Panc1 (cell line): ENCODE measurements around the gene MTO1. TPM values are rescaled to one million over a fixed set of nuclear protein-coding genes. Genes with fewer than 3 reads are reported as not detected.
"Not testable (repeated sequence)": the region's sequence is repeated elsewhere in the genome, so short reads cannot be mapped to it uniquely, and the experiment has no call there.

Experiments used
- ATAC-seq: fragments of 200-7000 bp; cut with Tn5 transposase; 2 replicates; pipeline ENCODE4 v1.9.1; 2020; ENCODE audit warnings: mild to moderate bottlenecking, moderate library complexity
- BruUV-seq: library from RNA; stranded (reverse); fragments of 400-500 nt; replicated peaks from 2 replicates; lab custom pipeline; 2021; lab: Mats Ljungman, UMichigan
- CTCF ChIA-PET: fragments of 300-600 bp; sonication (Branson Sonifier 250); formaldehyde crosslinking; loops from one replicate; lab custom pipeline; 2022; ENCODE audit warnings: antibody characterized with exemption; lab: Charles Lee
- POLR2A ChIA-PET: fragments of 300-600 bp; sonication (Branson Sonifier 250); formaldehyde crosslinking; loops from one replicate; lab custom pipeline; 2022; ENCODE audit warnings: antibody characterized with exemption; lab: Charles Lee
- DNase-seq: peaks from one replicate; pipeline ENCODE4 v3.0.0-alpha.2; 2010; ENCODE audit warnings: low read depth, low spot score
- H3K27ac ChIP-seq: 2 replicates; pipeline ENCODE4 v1.5.1; 2011; ENCODE audit warnings: mild to moderate bottlenecking, low read length, inconsistent platforms
- H3K27me3 ChIP-seq: fragments of 200-500 bp; sonication (Bioruptor generic); 2 replicates; pipeline ENCODE4 v1.6.0; 2014; ENCODE audit warnings: low read length, inconsistent platforms; ENCODE audit not compliant: control insufficient read depth, insufficient read depth
- H3K36me3 ChIP-seq: fragments of 200-500 bp; sonication (Bioruptor generic); 2 replicates; pipeline ENCODE4 v1.5.1; 2014; ENCODE audit warnings: inconsistent platforms, mild to moderate bottlenecking, low read length, moderate library complexity; ENCODE audit not compliant: control insufficient read depth, insufficient read depth
- H3K4me1 ChIP-seq: 2 replicates; pipeline ENCODE4 v1.5.1; 2011; ENCODE audit warnings: inconsistent platforms, mild to moderate bottlenecking, low read length, moderate library complexity; ENCODE audit not compliant: control insufficient read depth, insufficient read depth
- H3K4me3 ChIP-seq, 2 experiments: 2 replicates each; pipeline ENCODE4 v1.5.1; 2011 to 2012; ENCODE audit warnings: low read depth in 2 of 2, low read length in 2 of 2, mild to moderate bottlenecking in 2 of 2, inconsistent platforms in 1 of 2, moderate library complexity in 1 of 2
- H3K9me3 ChIP-seq: fragments of 200-500 bp; sonication (Bioruptor generic); 2 replicates; pipeline ENCODE4 v1.5.1; 2014; ENCODE audit warnings: low read depth, mild to moderate bottlenecking, inconsistent platforms, low read length, moderate library complexity; ENCODE audit not compliant: control insufficient read depth, insufficient read depth
- POLR2AphosphoS5 ChIP-seq: IDR thresholded peaks from 2 replicates; pipeline ENCODE4 v1.6.1; 2012; ENCODE audit warnings: mild to moderate bottlenecking, low read depth, low read length, moderate library complexity
- SIN3A ChIP-seq: IDR thresholded peaks from 2 replicates; pipeline ENCODE4 v1.6.1; 2012; ENCODE audit warnings: low read depth, mild to moderate bottlenecking, low read length, moderate library complexity, borderline replicate concordance; ENCODE audit not compliant: insufficient read depth
- TCF7L2 ChIP-seq: IDR thresholded peaks from 2 replicates; pipeline ENCODE4 v1.6.1; 2011; ENCODE audit warnings: mild to moderate bottlenecking, low read depth, low read length, inconsistent platforms
- in situ Hi-C: cut with HindIII; loops from 2 replicates; pipeline ENCODE4 v1.10.0; 2016; ENCODE audit warnings: low sequenced_read_pairs, low pct_unique_long_range_greater_than_20kb
- intact Hi-C: fragments of 100-400 bp; cut with micrococcal nuclease; formaldehyde crosslinking; loops from one replicate; pipeline ENCODE4 v1.10.0; 2022; ENCODE audit not compliant: unreplicated experiment
- total RNA-seq: library from RNA; stranded (reverse); gene quantifications from one replicate; pipeline ENCODE4 v1.2.1, GENCODE V29; 2021; ENCODE audit not compliant: unreplicated experiment
- TF ChIP-seq, protein P1 (sequence below), 2 experiments: IDR thresholded peaks; 2 replicates each; pipeline ENCODE4 v1.6.1; 2011 to 2012; ENCODE audit warnings: low read depth in 2 of 2, control low read depth in 1 of 2, low read length in 1 of 2, mild to moderate bottlenecking in 1 of 2, moderate library complexity in 1 of 2; ENCODE audit not compliant: insufficient read depth in 1 of 2
- TF ChIP-seq, protein P2 (sequence below): fragments of 450-650 bp; IDR thresholded peaks from 2 replicates; pipeline ENCODE4 v1.5.1; 2017; ENCODE audit warnings: mild to moderate bottlenecking

Gene MTO1
- total RNA-seq, 1 experiment from 2014 or later = 57.9 TPM

DNA sequence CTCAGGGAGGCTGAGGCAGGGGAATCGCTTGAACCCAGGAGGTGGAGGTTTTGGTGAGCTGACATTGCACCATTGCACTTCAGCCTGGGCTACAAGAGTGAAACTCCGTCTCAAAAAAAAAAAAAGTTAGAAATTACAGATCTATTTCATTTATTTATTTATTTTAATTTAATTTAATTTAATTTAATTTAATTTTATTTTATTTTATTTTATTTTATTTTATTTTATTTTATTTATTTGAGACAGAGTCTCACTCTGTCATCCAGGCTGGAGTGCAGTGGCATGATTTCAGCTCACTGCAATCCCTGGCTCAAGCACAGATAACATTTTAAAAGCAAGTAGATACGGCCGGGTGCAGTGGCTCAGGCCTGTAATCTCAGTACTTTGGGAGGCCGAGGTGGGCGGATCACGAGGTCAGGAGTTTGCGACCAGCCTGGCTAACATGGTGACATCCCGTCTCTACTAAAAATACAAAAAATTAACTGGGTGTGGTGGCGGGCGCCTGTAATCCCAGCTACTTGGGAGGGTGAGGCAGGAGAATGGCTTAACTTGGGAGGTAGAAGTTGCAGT, 93.9 kb downstream of the MTO1 start:
- H3K27me3 ChIP-seq, in situ Hi-C loops, H3K9me3 ChIP-seq, H3K27ac ChIP-seq, H3K4me3 ChIP-seq, H3K36me3 ChIP-seq, ATAC-seq, BruUV-seq, CTCF ChIA-PET, intact Hi-C loops, POLR2A ChIA-PET, DNase-seq: not testable (repeated sequence)
- H3K4me1 ChIP-seq = peaks cover 36% of the 10 kb centered on the region

DNA sequence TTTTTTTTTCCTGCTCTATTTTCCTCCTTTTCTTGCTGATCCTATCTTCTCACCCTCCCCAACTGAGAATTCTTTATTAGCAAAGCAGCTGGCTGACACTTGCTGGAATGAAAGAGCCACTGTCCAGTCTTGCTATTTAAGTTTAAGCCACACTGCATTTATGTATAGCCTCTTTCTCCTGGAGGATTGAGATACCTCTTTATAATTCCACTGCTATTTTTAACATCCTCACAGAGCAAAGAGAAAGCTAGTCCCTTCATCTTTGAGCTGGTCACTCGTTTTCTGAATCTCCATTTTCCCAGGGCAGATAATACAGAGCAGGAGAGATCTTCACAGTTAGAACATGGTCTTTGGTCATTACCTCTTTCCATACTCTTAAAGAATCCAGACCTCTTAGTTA, 95.3 kb downstream of the MTO1 start:
- in situ Hi-C loops (no loop called here), intact Hi-C loops (no loop called here)
- CTCF ChIA-PET = interaction anchor here (0.6 kb wide), 1 partner anchor 54 kb away, joined by 3 read pairs; no protein-coding TSS in a partner anchor
- DNase-seq = no peak
- Histone ChIP-seq H3K4me3 (no peak overlapping the region), H3K9me3 (no peaks in the 10 kb centered on the region), H3K27ac (peak overlapping the region; percentile 80), H3K4me1 (peaks cover 45% of the 10 kb centered on the region), H3K27me3 (no peaks in the 10 kb centered on the region), H3K36me3 (no peaks in the 10 kb centered on the region)
- peak; percentile 23 for ATAC-seq
- no peak for TF ChIP-seq POLR2AphosphoS5
- TF ChIP-seq, protein P1, sequence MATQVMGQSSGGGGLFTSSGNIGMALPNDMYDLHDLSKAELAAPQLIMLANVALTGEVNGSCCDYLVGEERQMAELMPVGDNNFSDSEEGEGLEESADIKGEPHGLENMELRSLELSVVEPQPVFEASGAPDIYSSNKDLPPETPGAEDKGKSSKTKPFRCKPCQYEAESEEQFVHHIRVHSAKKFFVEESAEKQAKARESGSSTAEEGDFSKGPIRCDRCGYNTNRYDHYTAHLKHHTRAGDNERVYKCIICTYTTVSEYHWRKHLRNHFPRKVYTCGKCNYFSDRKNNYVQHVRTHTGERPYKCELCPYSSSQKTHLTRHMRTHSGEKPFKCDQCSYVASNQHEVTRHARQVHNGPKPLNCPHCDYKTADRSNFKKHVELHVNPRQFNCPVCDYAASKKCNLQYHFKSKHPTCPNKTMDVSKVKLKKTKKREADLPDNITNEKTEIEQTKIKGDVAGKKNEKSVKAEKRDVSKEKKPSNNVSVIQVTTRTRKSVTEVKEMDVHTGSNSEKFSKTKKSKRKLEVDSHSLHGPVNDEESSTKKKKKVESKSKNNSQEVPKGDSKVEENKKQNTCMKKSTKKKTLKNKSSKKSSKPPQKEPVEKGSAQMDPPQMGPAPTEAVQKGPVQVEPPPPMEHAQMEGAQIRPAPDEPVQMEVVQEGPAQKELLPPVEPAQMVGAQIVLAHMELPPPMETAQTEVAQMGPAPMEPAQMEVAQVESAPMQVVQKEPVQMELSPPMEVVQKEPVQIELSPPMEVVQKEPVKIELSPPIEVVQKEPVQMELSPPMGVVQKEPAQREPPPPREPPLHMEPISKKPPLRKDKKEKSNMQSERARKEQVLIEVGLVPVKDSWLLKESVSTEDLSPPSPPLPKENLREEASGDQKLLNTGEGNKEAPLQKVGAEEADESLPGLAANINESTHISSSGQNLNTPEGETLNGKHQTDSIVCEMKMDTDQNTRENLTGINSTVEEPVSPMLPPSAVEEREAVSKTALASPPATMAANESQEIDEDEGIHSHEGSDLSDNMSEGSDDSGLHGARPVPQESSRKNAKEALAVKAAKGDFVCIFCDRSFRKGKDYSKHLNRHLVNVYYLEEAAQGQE (IDR thresholded peaks at IDR 0.05; ENCODE audit: insufficient read depth in 1 of 2, low read depth in 2 of 2, low read length in 1 of 2) = no peak
- TF ChIP-seq, protein P2, sequence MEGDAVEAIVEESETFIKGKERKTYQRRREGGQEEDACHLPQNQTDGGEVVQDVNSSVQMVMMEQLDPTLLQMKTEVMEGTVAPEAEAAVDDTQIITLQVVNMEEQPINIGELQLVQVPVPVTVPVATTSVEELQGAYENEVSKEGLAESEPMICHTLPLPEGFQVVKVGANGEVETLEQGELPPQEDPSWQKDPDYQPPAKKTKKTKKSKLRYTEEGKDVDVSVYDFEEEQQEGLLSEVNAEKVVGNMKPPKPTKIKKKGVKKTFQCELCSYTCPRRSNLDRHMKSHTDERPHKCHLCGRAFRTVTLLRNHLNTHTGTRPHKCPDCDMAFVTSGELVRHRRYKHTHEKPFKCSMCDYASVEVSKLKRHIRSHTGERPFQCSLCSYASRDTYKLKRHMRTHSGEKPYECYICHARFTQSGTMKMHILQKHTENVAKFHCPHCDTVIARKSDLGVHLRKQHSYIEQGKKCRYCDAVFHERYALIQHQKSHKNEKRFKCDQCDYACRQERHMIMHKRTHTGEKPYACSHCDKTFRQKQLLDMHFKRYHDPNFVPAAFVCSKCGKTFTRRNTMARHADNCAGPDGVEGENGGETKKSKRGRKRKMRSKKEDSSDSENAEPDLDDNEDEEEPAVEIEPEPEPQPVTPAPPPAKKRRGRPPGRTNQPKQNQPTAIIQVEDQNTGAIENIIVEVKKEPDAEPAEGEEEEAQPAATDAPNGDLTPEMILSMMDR = no peak
- no peak for TF ChIP-seq SIN3A
- TF ChIP-seq TCF7L2 = no peak
- no TSS peak for BruUV-seq
- POLR2A ChIA-PET = no interaction called here

Other genes starting within 250 kb of the MTO1 start
- gene KHDC1L, start 236.2 kb upstream of the MTO1 start, total RNA-seq = not detected
- gene KHDC1, start 198.5 kb upstream of the MTO1 start, total RNA-seq = 9.6 TPM
- gene DPPA5, start 107.5 kb upstream of the MTO1 start, total RNA-seq = not detected
- not detected for gene KHDC3L, start 99.1 kb upstream of the MTO1 start, total RNA-seq
- gene OOEP, start 91.8 kb upstream of the MTO1 start, total RNA-seq = 10.6 TPM
- 24.9 TPM for gene DDX43, start 66.9 kb upstream of the MTO1 start, total RNA-seq
- 38.4 TPM for gene CGAS, start 9.4 kb upstream of the MTO1 start, total RNA-seq
- gene EEF1A1, start 59.3 kb downstream of the MTO1 start, total RNA-seq = 10,069 TPM
- 20.6 TPM for gene SLC17A5, start 192.3 kb downstream of the MTO1 start, total RNA-seq
- gene CD109, start 234.5 kb downstream of the MTO1 start, total RNA-seq = 46.1 TPM